ENCODE results near the gene NOTCH2. TPM values are rescaled to one million over a fixed set of nuclear protein-coding genes. Genes with fewer than 3 reads are reported as not detected.

The NOTCH2 gene
- total RNA-seq, 1 experiment from 2014 or later = 61.5 TPM

- Histone ChIP-seq H3K4me2 (ENCODE audit: low read length) (no peak overlapping the region), H4K20me1 (ENCODE audit: low read length) (no peaks in the 10 kb centered on the region), H2AFZ (ENCODE audit: low read length) (no peak overlapping the region), H3K9me2 (replicated peaks; ENCODE audit: low read length) (no peaks in the 10 kb centered on the region), H3K4me1 (ENCODE audit: insufficient read depth, low read length) (peaks cover 5% of the 10 kb centered on the region; the same call in 1 of the 2 replicates), H3K9me3 (ENCODE audit: low read length) (no peaks in the 10 kb centered on the region), H3K9ac (ENCODE audit: low read length) (no peak overlapping the region), H3F3A (ENCODE audit: low read length, unreplicated experiment) (no peaks in the 10 kb centered on the region), H3K79me2 (ENCODE audit: low read length) (no peaks in the 10 kb centered on the region), H3K36me3 (ENCODE audit: low read depth, low read length) (no peaks in the 10 kb centered on the region), H3K4me3 (ENCODE audit: low read length) (no peak overlapping the region), H3K27me3 (ENCODE audit: low read length) (no peaks in the 10 kb centered on the region), H3K27ac (ENCODE audit: low read length) (no peak overlapping the region)
- BruUV-seq (replicated peaks) = no TSS peak
- DNase-seq (no peak), ATAC-seq (no peak; the same call in 1 of the 2 replicates)
- intact Hi-C loops (cut with micrococcal nuclease) = no loop called here
- ChIA-PET CTCF (no interaction called here), POLR2A (ENCODE audit: unreplicated experiment) (no interaction called here)
- TF ChIP-seq CTCF (conservative IDR thresholded peaks at IDR 0.05; ENCODE audit: low read depth, low read length) = no peak
- no peak for TF ChIP-seq EZH2phosphoT487 (IDR thresholded peaks at IDR 0.05; ENCODE audit: borderline replicate concordance, low read length)
- TF ChIP-seq EZH2 (IDR thresholded peaks at IDR 0.05; ENCODE audit: low read length, unreplicated experiment) = no peak
Measured at GRCh38 chr1:119902775-119903442, 166.6 kb downstream of the NOTCH2 start.

- no peaks in the 10 kb centered on the region for H3K9me3 ChIP-seq (ENCODE audit: low read length)
- CTCF ChIA-PET = no interaction called here
- H3K4me3 ChIP-seq (ENCODE audit: low read length) = no peak overlapping the region
Measured at GRCh38 chr1:119898981-119899720, 170.3 kb downstream of the NOTCH2 start.

More at GRCh38 chr1:119898981-119899720, 170.3 kb downstream of the NOTCH2 start:
- intact Hi-C loops (cut with micrococcal nuclease) = no loop called here
- no peak for TF ChIP-seq EZH2phosphoT487 (IDR thresholded peaks at IDR 0.05; ENCODE audit: borderline replicate concordance, low read length)
- no peak for TF ChIP-seq EZH2 (IDR thresholded peaks at IDR 0.05; ENCODE audit: low read length, unreplicated experiment)
- no peak for TF ChIP-seq CTCF (conservative IDR thresholded peaks at IDR 0.05; ENCODE audit: low read depth, low read length)
- H4K20me1 ChIP-seq (ENCODE audit: low read length) = no peaks in the 10 kb centered on the region
- POLR2A ChIA-PET (ENCODE audit: unreplicated experiment) = no interaction called here
- H3K27ac ChIP-seq (ENCODE audit: low read length) = no peak overlapping the region
- H3K4me1 ChIP-seq (ENCODE audit: insufficient read depth, low read length) = peaks cover 8% of the 10 kb centered on the region; the same call in 1 of the 2 replicates
- H3K36me3 ChIP-seq (ENCODE audit: low read depth, low read length) = no peaks in the 10 kb centered on the region
- H3K9ac ChIP-seq (ENCODE audit: low read length) = no peak overlapping the region
- no peak for DNase-seq
- no peaks in the 10 kb centered on the region for H3F3A ChIP-seq (ENCODE audit: low read length, unreplicated experiment)
- H2AFZ ChIP-seq (ENCODE audit: low read length) = no peak overlapping the region
- no TSS peak for BruUV-seq (replicated peaks)
- no peaks in the 10 kb centered on the region for H3K9me2 ChIP-seq (replicated peaks; ENCODE audit: low read length)
- H3K79me2 ChIP-seq (ENCODE audit: low read length) = no peaks in the 10 kb centered on the region
- no peaks in the 10 kb centered on the region for H3K27me3 ChIP-seq (ENCODE audit: low read length)
- ATAC-seq = no peak
- H3K4me2 ChIP-seq (ENCODE audit: low read length) = no peak overlapping the region

Measured in PC-3 (cell line).